HEK293T (cell line): ENCODE data around the gene GRAMD1A.
"Not testable (repeated sequence)": the region's sequence is repeated elsewhere in the genome, so short reads cannot be mapped to it uniquely, and the experiment has no call there.

Source experiments
- CTCF ChIA-PET: fragments of 350-600 bp; formaldehyde crosslinking; extraction: SDS; loops from one replicate; lab custom pipeline; 2021; ENCODE audit warnings: antibody characterized with exemption, inconsistent platforms; lab: Yijun Ruan, JAX
- POLR2A ChIA-PET: fragments of 350-600 bp; formaldehyde crosslinking; extraction: SDS; loops from one replicate; lab custom pipeline; 2020; ENCODE audit warnings: antibody characterized with exemption, inconsistent platforms; lab: Yijun Ruan, JAX
- DNase-seq: peaks from one replicate; pipeline ENCODE4 v3.0.0; 2012; ENCODE audit warnings: mixed read lengths; ENCODE audit errors: extremely low spot score
- ARNT ChIP-seq: fragments of 450-650 bp; IDR thresholded peaks from 2 replicates; pipeline ENCODE4 v1.6.1; 2017; ENCODE audit warnings: mild to moderate bottlenecking
- BHLHE40 ChIP-seq: fragments of 450-650 bp; IDR thresholded peaks from 2 replicates; pipeline ENCODE4 v1.6.1; 2016; ENCODE audit warnings: mild to moderate bottlenecking, moderate library complexity, borderline replicate concordance
- CTBP1 ChIP-seq: fragments of 450-650 bp; IDR thresholded peaks from 2 replicates; pipeline ENCODE4 v1.6.1; 2016; ENCODE audit warnings: borderline replicate concordance
- ELF4 ChIP-seq: fragments of 450-650 bp; IDR thresholded peaks from 2 replicates; pipeline ENCODE4 v1.6.1; 2017; ENCODE audit warnings: antibody characterized with exemption
- FOXA1 ChIP-seq: fragments of 450-650 bp; IDR thresholded peaks from 2 replicates; pipeline ENCODE4 v1.6.1; 2016; ENCODE audit warnings: mild to moderate bottlenecking
- FOXK2 ChIP-seq: fragments of 450-650 bp; IDR thresholded peaks from 2 replicates; pipeline ENCODE4 v1.6.1; 2016; ENCODE audit warnings: mild to moderate bottlenecking
- FOXM1 ChIP-seq: fragments of 450-650 bp; IDR thresholded peaks from 2 replicates; pipeline ENCODE4 v1.6.1; 2017; ENCODE audit warnings: mild to moderate bottlenecking, borderline replicate concordance
- HDGF ChIP-seq: fragments of 450-650 bp; IDR thresholded peaks from 2 replicates; pipeline ENCODE4 v1.6.1; 2017; ENCODE audit warnings: antibody characterized with exemption, borderline replicate concordance
- L3MBTL2 ChIP-seq: fragments of 450-650 bp; conservative IDR thresholded peaks from 2 replicates; pipeline ENCODE4 v1.6.1; 2016; ENCODE audit warnings: mild to moderate bottlenecking
- LEF1 ChIP-seq: fragments of 450-650 bp; IDR thresholded peaks from 2 replicates; pipeline ENCODE4 v1.6.1; 2017; ENCODE audit warnings: mild to moderate bottlenecking, borderline replicate concordance
- NFRKB ChIP-seq: fragments of 450-650 bp; IDR thresholded peaks from 2 replicates; pipeline ENCODE4 v1.6.1; 2016; ENCODE audit warnings: mild to moderate bottlenecking, moderate library complexity
- PKNOX1 ChIP-seq: fragments of 450-650 bp; IDR thresholded peaks from 2 replicates; pipeline ENCODE4 v1.6.1; 2016
- SP1 ChIP-seq: fragments of 450-650 bp; IDR thresholded peaks from 2 replicates; pipeline ENCODE4 v1.6.1; 2017
- SUZ12 ChIP-seq: fragments of 450-650 bp; IDR thresholded peaks from 2 replicates; pipeline ENCODE4 v1.6.1; 2016; ENCODE audit warnings: mild to moderate bottlenecking
- TARDBP ChIP-seq: fragments of 450-650 bp; IDR thresholded peaks from 2 replicates; pipeline ENCODE4 v1.6.1; 2016
- ZNF384 ChIP-seq: fragments of 450-650 bp; IDR thresholded peaks from 2 replicates; pipeline ENCODE4 v1.6.1; 2016

GRAMD1A gene

GRCh38 chr19:35000647-35001501 is 751 bp downstream of the GRAMD1A start:
- TF ChIP-seq HDGF (no peak), L3MBTL2 (peak; percentile 46; the same call in 1 of the 2 replicates), FOXK2 (no peak), NFRKB (no peak)
- ChIA-PET CTCF (no interaction called here), POLR2A (interaction anchor here (1.2 to 1.4 kb wide), 3 partner anchors 10 to 74 kb away, joined by 3 to 5 read pairs (median 3); partner anchors contain the start of gene ZNF30)
- DNase-seq, result peak; percentile 33

GRCh38 chr19:35002037-35002535 is 2.0 kb downstream of the GRAMD1A start:
- CTCF ChIA-PET, result no interaction called here
- POLR2A ChIA-PET, result no interaction called here
- DNase-seq, result no peak
- TF ChIP-seq PKNOX1, result no peak

GRCh38 chr19:35004517-35005255 is 4.6 kb downstream of the GRAMD1A start:
- ChIA-PET POLR2A (no interaction called here), CTCF (no interaction called here)
- TF ChIP-seq SP1 (no peak), ARNT (no peak), CTBP1 (no peak), ELF4 (no peak), L3MBTL2 (no peak), ZNF384 (no peak), NFRKB (no peak), BHLHE40 (no peak), FOXM1 (no peak), SUZ12 (no peak)
- DNase-seq, result no peak

- no peak for DNase-seq
- ChIA-PET POLR2A (no interaction called here), CTCF (no interaction called here)
- no peak for TF ChIP-seq LEF1
- no peak for TF ChIP-seq ELF4
- no peak for TF ChIP-seq ZNF384
- no peak for TF ChIP-seq BHLHE40
- TF ChIP-seq HDGF, result no peak
- no peak for TF ChIP-seq NFRKB
- no peak for TF ChIP-seq CTBP1
- TF ChIP-seq L3MBTL2, result no peak
- TF ChIP-seq FOXK2, result no peak
- no peak for TF ChIP-seq ARNT
- no peak for TF ChIP-seq SP1
- TF ChIP-seq FOXM1, result no peak
Observed at GRCh38 chr19:35005256-35005977, 5.3 kb downstream of the GRAMD1A start.

- DNase-seq, POLR2A ChIA-PET, CTCF ChIA-PET: not testable (repeated sequence)
Observed at GRCh38 chr19:35006007-35006341, 5.9 kb downstream of the GRAMD1A start.

- TF ChIP-seq L3MBTL2 (no peak), NFRKB (no peak), ZNF384 (no peak), SUZ12 (no peak), FOXK2 (no peak), BHLHE40 (no peak), FOXM1 (no peak), ELF4 (no peak), LEF1 (no peak), TARDBP (no peak)
- ChIA-PET CTCF (no interaction called here), POLR2A (no interaction called here)
- no peak for DNase-seq
Observed at GRCh38 chr19:35006342-35006998, 6.3 kb downstream of the GRAMD1A start.

- POLR2A ChIA-PET, result no interaction called here
- DNase-seq, result no peak
- TF ChIP-seq NFRKB, result no peak
- TF ChIP-seq CTBP1, result no peak
- TF ChIP-seq ZNF384, result no peak
- no peak for TF ChIP-seq L3MBTL2
- no peak for TF ChIP-seq SUZ12
- no peak for TF ChIP-seq ELF4
- no peak for TF ChIP-seq TARDBP
- no peak for TF ChIP-seq SP1
- TF ChIP-seq FOXK2, result no peak
- TF ChIP-seq LEF1, result no peak
- TF ChIP-seq HDGF, result no peak
- TF ChIP-seq FOXM1, result no peak
- no peak for TF ChIP-seq FOXA1
- TF ChIP-seq BHLHE40, result no peak
- no peak for TF ChIP-seq PKNOX1
- TF ChIP-seq ARNT, result no peak
- CTCF ChIA-PET, result no interaction called here
Observed at GRCh38 chr19:35006999-35007365, 6.9 kb downstream of the GRAMD1A start.

- POLR2A ChIA-PET, DNase-seq, CTCF ChIA-PET: not testable (repeated sequence)
Observed at GRCh38 chr19:35007427-35007826, 7.3 kb downstream of the GRAMD1A start.
